ENCODE data around the gene MTG2.

The MTG2 gene

DNA sequence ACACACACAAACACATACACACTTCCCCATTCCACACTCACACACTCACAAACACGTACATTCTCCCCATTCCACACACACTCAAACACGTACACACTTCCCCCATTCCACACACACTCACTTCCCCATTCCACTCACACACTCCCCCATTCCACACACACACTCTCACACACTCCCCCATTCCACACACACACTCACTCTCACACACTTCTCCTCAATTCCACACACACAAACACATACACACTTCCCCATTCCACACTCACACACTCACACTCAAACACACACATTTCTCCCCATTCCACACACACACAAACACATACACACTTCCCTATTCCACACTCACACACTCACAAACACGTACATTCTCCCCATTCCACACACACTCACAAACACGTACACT, 46.8 kb downstream of the MTG2 start:
- in situ Hi-C loops (cut with MboI; ENCODE audit: low sequenced_read_pairs) = no loop called here

DNA sequence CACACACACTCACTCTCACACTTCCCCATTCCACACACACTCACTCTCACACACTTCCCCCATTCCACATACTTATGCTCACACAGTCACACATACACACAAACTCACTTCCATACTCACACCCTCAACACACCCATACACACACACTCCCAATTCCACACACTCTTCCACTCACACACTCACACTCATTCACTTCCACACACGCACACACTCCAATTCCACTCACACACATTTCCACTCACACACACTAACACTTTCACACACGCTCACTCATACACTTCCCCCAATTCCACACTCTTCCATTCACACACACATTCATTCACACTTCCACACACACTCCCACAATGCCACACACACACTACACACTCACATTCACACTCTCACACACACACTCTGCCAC, 47.4 kb downstream of the MTG2 start:
- in situ Hi-C loops (cut with MboI; ENCODE audit: low sequenced_read_pairs) = no loop called here

DNA sequence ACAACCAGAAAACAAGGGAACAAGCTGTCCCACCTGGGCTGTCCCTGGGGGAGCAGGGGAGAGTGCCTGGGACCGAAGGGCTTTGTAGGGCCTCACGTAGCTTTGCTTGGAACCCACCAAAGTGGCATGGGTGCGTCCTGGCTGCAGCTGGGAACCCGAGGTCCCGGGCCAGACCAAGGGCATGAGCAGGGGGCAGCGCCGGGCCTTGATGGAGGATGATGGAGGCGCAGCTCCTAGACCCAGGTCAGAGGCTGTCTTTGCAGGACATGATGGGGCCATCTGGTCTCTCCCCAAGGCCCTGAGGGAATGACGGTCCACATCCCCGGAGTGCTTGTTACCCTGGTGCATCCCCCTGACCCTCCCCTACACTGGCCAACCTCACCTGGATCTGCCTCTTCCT, 47.9 kb downstream of the MTG2 start:
- in situ Hi-C loops (cut with MboI; ENCODE audit: low sequenced_read_pairs) = no loop called here

DNA sequence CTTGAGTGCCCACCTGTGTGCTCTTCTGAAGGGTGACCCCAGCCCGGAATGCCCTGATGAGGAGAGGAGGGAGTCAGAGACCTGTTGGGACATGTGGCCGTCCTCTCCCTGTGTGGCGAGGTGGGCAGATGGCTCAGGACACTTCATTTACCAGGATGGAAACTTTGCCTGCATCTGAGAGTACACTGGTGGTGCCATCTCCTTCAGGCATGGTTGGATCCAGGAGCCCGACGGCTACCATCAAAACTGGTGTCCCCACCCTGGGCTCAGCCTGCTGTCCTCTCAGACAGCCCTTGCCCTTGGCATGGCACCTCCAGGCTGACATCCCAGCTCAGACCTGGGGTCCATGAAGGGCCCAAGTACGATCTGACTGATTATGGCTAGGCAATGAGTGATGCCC, 48.5 kb downstream of the MTG2 start:
- in situ Hi-C loops (cut with MboI; ENCODE audit: low sequenced_read_pairs) = no loop called here

DNA sequence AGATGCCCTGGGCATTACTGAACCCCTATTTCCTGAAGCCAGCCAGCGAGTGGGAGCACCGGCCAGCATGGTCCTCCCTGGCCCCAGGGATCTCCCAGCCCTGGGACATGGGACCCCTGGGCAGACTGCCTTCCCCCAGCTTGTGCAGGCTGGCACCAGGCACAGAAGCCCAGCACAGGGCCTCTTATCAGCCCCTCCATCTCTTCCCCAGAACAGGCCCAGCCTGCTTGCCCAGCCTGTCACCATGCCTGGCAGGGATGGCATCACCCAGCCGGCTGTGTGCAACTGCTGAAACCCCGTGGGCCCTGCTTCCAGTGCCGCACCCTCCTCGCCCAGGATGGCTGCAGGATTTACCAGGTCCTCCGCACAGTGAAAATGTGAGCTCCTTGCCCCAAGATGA, 49.4 kb downstream of the MTG2 start:
- in situ Hi-C loops (cut with MboI; ENCODE audit: low sequenced_read_pairs) = no loop called here

DNA sequence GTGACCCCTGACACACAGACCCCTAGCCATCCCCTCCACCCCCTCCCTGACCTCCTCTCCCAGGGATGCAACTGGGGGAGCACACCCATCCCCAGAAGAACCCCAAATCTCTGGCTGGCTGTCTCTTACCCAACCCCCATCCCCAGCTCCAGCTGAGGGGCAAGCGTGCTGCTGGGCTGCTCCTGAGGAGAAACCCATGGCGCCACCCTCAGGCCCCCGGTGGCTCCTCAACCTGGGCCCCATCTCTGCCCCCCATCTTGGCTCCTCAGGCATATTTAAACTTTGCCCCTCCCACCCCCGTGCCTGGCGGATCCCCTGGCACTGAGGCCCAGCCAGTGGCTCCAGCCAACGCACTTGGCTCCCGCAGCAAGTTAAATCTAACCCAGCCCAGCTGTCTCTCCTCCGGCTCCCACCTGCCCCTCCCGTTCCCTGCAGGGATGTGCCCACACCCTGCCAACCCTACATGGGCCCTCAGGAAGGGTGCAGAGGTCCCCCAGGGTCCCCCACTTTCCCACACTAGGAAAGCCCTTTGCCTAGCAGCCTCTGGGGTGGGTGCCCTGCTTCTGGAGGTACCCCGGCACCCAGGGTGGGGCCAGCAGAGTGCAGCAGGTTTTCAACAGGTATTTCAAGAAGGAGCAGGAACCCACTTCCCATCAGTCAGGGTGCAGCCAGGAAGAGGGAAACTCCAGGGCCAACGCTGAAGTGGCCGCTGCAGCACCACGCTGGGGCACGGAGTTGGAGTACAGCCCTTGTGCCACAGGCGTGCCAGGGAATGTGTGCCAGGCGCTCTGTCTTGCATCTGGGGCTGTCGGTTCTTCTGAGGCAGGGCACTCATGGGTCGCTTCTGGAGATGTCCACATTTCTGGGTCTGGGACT, 50.2 kb downstream of the MTG2 start:
- in situ Hi-C loops (cut with MboI; ENCODE audit: low sequenced_read_pairs) = no loop called here

DNA sequence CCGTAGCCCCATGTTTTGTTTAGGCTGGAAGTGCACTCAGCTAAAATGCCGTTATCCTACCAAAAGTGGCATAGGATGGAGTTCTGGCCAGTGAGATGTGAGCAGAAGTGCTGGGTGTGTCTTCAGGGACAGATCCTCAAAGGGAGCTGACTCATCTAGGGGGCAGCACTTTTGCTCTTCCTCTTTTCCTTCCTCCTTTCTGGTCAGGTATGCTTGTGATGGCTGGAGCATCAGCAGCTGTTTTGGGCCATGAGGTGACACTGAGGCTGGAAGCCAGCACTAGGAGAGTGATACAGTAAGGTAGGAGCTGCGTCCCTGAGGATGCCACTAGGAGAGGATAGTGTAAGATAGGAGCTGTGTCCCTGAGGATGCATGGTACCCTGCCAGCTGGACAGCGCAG, 50.9 kb downstream of the MTG2 start:
- in situ Hi-C loops (cut with MboI; ENCODE audit: low sequenced_read_pairs) = no loop called here

DNA sequence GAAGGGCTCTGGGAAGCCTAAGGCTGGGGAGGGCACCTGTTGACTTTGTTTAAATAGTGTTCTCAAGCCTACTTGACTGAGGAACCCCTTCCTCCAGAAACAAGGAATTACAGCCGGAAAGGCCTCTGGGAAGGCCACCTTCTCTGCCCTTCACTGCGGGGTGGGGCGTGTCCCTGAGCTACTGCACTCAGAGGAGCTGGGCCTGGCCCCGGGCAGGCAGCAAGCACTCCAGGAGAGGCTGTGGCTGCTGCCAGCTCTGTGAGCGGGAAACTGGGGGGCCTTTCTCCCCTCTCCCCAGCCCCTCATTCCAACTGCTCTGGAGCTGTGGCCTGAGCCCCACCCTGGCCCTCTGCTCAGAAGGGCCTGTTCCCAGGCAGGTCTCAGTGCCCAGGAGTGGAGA, 51.5 kb downstream of the MTG2 start:
- in situ Hi-C loops (cut with MboI; ENCODE audit: low sequenced_read_pairs) = no loop called here

DNA sequence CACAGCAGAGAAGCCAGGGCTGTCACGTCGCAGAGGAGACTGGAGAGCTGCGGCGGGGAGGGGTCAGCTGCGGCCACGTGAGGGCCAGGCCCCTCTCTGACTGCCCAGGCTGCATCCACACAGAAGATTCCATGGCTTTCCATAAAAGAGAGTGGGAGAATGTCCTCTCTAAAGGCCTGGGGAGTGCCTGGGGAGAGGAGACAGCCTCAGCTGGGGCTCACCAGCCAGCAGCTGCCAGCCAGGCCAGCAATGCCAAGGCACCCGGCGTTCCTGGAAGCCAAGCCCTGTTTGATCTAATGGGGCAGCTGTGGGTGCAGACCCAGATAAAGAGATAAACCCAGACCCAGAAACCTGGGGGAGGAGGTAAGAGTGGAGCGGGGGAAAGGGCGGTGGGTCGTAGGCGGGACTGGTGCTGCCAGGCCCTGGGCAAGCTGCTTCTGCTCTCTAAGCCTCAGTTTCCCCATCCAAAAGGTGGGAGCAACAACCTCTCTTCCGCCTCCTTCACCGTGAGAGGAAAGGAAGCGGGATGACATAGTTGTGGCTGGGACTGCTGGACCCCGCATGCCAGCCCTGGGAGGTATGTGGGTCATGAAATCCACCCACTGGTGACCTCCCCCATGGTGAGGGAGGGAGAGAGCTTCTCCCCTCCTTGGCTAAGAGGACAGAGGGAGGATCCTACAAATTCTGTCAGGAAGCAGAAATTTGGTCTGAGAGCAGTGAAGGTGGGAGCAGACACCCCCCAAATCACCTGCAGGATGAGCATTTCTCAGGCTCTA, 52.4 kb downstream of the MTG2 start:
- in situ Hi-C loops (cut with MboI; ENCODE audit: low sequenced_read_pairs) = no loop called here

DNA sequence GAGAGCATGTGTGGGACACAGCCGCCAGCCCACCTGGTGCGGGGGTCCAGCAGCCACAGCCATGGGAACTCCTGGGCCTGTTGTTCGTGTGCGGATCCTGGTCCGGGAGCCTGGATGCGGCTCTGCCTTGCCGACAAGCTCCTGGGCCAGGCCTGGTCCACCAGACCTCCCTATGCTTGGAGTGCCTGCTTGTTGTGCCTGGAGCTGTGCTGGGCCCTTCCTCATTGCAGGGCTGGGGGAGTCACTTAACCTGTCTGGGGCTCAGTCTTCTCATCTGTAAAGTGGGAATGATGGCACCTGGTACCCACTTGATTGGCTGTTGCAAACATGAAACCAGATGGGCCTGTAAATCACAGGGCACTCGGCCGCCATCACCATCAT, 52.9 kb downstream of the MTG2 start:
- in situ Hi-C loops (cut with MboI; ENCODE audit: low sequenced_read_pairs) = no loop called here

DNA sequence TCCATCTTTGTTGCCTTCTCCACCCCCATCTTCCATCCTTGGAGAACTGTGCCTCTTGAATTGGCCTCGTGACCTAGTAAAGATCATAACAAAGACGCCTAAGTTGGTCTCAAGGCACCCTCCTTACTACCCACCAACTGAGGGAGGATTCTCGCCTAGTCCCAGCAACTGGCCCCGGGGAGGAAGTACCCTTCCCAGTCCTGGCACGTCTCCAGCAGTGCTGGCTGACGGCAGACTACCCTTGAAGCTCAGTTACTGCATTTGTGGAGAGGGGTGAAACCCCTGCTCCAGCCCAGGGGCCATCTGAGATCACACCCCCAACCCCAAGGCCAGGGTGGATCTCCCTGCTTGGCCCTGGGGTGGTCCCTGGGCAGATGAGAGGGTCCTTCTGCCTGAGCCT, 53.4 kb downstream of the MTG2 start:
- in situ Hi-C loops (cut with MboI; ENCODE audit: low sequenced_read_pairs) = no loop called here

DNA sequence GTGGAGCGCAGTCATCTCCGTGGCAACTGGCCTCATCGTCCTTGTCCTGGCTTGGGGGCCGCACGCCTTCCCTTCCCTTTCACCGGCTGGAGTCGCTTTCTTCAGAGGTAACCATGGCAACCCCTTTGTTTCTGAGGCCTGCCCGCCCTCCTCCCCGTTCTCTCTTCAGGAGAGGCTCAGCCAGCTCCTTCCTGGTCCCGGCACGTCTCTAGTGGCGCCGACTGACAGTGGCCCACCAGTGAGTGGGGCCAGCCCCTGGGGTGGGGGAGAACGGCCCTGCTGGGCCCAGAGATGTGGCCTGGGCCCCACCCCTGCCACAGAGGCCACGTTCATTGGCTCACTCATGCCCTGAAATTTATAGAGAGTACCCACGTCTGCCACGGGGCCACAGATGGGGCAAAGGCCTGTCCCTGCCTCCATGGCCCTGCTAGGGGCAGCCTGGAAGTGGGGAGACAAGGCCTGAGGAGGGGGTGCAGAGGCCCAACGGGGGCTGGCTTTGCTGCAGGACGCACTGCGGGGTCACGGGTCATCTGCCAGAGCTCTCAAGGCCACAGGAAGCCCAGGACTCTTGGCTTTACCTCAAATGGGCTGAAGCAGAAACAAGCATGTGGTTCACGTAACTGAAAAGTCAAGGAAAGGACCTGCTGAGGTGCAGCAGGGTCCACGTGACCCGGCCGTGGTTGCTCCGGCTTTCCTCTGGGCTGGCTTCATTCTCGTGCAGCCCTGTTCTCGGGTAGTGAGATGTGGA, 54.1 kb downstream of the MTG2 start:
- in situ Hi-C loops (cut with MboI; ENCODE audit: low sequenced_read_pairs) = no loop called here

DNA sequence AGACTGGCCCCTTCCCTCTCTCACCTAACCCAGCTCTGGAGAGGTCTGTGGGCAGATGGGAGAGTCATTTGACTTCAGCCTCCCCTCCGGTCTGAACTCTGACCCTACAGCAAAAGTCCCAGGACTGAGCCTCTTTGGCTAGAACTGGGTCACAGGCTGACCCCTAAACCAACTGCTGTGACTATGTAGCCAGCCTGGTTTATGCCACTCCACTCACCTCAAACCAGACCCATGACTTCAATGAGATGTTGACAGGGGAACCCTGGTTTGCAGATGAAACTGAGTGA, 54.6 kb downstream of the MTG2 start:
- in situ Hi-C loops (cut with MboI; ENCODE audit: low sequenced_read_pairs) = no loop called here

DNA sequence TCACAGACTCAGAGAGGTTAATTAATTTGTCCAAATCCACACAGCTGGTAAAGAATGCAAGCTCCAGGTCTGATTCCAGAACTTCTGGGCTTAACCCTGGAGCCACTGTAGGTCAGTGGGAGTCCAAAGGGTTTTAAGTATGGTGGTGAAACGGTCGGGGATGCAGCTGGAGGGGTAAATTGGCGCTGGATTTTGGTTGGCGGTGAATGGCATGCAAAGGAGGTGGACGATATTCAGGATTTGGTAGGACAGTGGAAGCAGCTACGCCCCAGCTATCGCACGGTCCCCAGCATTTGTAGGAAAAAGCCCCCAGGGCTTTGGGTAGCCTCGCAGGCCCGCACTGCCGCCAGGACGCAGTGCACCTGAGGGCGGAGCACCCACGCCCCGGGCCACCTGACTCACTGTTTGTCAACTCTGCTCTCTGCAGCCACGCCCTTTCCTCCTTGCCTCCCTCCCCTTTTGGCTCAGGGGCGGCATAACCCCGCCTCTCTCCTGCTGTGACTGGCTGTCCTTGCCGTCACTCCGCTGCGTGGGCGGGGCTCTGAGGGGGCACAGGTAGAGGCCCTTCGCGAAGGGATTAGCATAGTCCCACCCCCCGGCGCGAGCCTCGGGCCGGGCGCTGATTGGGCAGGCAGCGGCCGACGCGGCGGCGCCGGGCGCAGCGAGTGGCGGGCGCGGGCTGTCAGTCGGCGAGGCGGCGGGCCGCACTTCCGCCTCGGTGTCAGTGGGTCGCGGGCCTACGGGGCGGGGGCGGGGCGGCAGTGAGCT, 55.2 kb downstream of the MTG2 start, which contains the start of gene OSBPL2:
Gene OSBPL2, plus strand, starts transcription at position 721 of the 768 bp plus-strand sequence. CDS start 17,664 bp downstream, outside the sequence.
- in situ Hi-C loops (cut with MboI; ENCODE audit: low sequenced_read_pairs) = no loop called here

DNA sequence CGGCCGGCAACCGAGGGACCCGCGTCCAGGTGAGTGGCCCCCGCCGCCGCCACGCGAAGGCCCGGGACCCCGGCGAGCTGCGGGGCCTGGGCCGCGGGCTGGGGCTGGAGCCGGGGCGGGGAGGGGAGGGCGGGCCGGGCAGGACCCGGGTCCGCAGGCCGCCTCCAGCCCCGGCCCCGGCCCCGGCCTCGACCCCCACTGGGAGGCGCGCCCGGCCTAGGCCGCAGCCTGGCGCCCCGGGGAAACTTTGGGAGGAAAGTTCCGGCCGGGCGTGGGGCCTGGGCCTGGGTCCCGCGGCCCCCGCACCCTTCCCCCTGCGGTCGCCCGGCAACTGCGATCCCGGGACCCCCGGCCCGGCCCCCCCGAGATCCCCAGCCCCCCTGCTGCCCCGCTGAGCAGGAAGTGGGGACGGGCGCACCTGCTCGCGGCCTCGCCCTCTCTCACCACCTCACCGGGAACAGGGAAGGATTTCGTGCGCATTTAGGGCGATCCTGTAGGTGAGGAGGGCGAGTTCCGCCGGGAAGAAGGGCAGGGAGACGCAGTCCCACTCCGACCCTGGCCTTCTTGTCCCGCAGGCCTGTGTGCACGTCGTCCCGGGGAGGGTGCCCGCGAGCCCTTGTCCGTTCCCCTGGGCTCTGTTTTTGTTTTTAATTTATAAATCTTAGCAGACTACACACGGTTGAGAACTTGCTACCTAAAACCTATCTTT, 55.9 kb downstream of the MTG2 start:
- in situ Hi-C loops (cut with MboI; ENCODE audit: low sequenced_read_pairs) = no loop called here

DNA sequence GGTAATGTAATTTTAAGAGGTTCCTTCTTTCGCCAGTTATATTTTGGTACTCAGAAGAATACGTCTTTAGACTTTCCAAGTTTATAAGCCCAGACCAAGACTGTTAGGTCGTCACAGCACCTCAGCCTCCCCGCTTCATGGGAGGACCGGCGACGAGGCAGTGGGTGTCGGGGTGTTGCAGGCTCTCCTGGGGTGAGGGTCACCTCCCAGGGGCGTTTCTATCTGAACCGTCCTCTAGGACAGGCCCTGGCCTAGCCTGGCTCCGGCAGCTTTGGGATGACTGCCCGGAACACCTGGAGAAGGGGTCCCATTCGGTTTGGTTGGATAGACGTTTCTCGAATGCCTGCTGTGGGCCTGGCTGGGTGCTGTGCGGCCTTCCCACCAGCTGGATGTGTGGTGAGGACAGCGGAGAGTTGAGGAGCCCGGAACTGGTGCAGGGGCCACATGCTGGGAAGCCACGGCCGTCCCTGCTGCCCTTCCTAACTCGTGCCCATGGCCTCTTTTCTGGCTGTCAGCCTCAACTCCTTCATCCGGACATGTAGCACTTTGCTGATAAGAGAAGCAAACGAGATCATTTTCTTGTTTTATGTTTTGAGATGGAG, 56.6 kb downstream of the MTG2 start:
- in situ Hi-C loops (cut with MboI; ENCODE audit: low sequenced_read_pairs) = no loop called here

DNA sequence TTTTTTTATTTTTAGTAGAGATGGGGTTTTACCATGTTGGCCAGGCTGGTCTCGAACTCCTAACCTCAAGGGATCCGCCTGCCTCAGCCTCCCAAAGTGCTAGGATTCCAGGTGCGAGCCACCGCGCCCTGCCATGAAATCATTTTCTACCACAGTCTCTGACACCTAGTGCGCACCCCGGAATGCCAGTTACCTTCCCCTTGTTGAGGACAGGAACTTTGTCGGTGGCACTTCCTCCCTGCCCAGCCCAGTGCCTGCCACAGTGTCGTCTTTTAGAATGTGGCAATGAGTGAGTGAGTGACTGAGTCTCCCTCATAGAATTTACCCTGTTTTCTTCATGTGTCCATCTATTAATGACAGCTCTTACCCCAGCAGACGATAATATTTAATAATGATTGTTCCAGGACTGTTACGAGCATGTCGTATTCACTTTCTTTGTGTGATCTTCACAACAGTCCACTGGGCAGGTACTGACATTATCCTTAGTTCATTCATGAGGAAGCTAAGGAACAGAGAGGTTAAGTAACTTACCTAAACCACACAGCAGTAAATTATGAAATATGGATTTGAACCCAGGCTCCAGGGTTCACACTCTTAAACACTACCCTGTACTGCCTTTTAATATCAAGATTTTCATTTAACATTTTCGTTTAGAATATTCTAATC, 57.3 kb downstream of the MTG2 start:
- in situ Hi-C loops (cut with MboI; ENCODE audit: low sequenced_read_pairs) = no loop called here

DNA sequence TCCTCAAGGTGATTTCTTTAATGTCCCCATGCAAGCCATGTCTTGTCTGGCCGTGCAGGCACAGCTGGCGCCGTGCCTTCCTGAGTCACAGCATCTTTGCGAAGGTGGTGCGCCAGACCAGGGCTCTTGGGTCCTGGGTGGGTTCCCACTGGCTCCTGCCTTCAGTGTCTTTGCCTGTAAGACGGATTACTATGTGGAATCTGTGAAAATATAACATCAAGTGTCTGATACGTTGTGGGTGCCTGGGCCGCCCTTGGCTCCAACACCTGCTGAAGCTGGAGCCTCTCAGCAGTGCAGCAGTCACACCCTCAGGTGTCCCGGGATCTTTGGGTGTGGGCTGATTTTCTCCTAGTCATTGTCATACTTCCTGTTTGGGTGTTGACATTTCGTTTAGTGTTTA, 58.7 kb downstream of the MTG2 start:
- in situ Hi-C loops (cut with MboI; ENCODE audit: low sequenced_read_pairs) = no loop called here

DNA sequence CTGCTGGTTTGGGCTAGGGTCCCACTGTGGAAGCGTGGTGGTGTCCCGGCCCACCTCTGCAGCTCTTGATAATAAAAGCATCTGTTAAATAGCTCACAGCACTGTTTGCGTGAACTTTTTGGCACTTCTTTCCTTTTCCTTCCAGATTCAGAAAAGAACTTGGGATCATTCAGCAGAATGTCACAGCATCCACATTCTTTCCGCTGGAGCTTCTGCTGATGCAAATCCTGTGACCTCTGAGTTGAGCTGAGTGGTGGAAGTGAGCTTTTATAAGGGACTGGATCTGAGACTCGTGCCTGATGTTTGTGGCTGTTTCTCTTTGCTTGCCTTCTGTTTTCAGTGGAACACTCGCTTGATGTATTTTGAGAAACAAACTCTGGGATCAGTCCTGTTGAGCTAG, 59.3 kb downstream of the MTG2 start:
- in situ Hi-C loops (cut with MboI; ENCODE audit: low sequenced_read_pairs) = no loop called here

All from HL-60/S4 treated with retinoic acid at 250 ng/mL for 4 days and 3 days (cell line).